ENCODE measurements around the gene MRTFA. TPM values are rescaled to one million over a fixed set of nuclear protein-coding genes. Genes with fewer than 3 reads are reported as not detected.
A peak's percentile ranks its signal among the peaks of the same experiment; 100 is the strongest.

MRTFA gene
- 41.5 TPM for polyA plus RNA-seq (2013, experiment 1 of 4)
- polyA plus RNA-seq (2013, experiment 2 of 4): 39.3 TPM
- polyA plus RNA-seq (2013, experiment 3 of 4): 28.7 TPM
- polyA plus RNA-seq (2013, experiment 4 of 4): 32.8 TPM

DNA sequence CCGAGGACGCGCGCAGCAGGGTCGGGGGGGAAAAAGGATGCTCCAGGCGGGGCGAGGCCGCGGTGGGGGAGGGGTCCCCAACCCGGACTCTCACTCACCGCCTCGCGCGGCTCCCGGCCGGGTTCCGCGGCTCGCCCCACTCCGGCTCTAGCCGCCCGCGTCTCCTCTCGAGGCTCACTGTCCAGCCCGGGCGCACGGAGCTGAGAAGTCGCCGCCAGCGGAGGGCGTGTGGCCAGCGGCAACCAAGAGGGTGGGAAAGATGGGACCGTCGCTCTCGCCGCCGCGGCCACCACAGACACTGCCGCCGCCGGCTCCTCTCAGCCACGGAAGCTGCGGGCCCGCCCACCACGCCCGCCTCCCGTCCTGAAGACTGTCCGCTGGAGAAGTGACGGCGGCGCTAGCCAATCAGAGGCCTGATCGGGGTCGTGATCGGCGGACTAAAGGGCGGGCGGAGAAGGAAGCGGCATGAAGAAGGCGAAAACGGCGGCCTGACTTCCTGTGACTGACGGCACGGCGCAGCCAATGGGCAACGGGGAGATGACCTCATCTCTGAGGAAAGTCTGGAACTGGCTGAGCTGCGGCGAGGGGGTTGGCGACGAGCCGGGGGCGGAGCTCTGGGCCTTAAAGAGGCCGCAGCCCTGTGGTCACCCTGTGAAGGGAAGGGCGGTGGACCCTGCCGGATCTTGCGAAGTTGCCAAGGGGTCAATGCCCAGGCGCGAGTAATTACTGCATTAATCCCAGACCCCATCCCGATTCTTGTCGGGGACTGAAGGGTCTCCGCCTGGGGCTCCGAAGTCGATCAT is at the start of gene MRTFA:
Gene MRTFA (minus strand): TSS at position 340 of the 803 bp plus-strand sequence.
- Histone ChIP-seq H3K4me1 (ENCODE audit: control insufficient read depth, insufficient read depth, low read length) (peaks cover 9% of the 10 kb centered on the region), H3K9me3 (ENCODE audit: control insufficient read depth, low read length) (no peaks in the 10 kb centered on the region), H3K27me3 (ENCODE audit: control insufficient read depth, insufficient read depth, low read length, poor library complexity, severe bottlenecking) (no peaks in the 10 kb centered on the region), H3K36me3 (ENCODE audit: control insufficient read depth, insufficient read depth, low read length) (no peaks in the 10 kb centered on the region), H3K27ac (ENCODE audit: insufficient read depth, low read depth, low read length, poor library complexity, severe bottlenecking) (peak within 1 kb of the TSS; percentile 71), H3K4me3 (ENCODE audit: insufficient read depth, low read depth, low read length) (peak within 1 kb of the TSS; percentile 90)
- WGBS, 2 experiments: 0% methylated on average over 82 of the region's 82 CpGs

DNA sequence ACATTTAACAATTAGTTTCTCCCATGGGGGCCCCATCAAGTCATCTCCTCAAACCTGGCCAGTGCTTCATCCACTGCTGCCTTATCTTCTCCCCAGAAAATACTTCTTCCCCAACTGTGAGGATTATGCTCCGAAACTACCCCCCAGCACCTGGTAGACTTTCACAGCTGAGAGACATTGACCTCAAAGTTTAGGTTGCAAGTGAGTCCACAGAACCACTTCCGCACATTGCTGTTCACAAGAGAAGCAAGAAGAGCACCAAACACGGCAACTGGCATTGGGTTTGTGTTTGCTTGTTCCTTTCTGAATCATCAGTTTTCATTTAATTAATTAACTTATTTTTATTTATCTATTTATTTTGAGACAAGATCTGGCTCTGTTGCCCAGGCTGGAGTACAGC is 48.9 kb upstream of the MRTFA start:
- WGBS, 2 experiments: 92 to 94% methylated on average over 3 of the region's 3 CpGs
- Histone ChIP-seq H3K9me3 (ENCODE audit: control insufficient read depth, low read length) (no peaks in the 10 kb centered on the region), H3K4me1 (ENCODE audit: control insufficient read depth, insufficient read depth, low read length) (peaks cover 20% of the 10 kb centered on the region), H3K36me3 (ENCODE audit: control insufficient read depth, insufficient read depth, low read length) (no peaks in the 10 kb centered on the region), H3K4me3 (ENCODE audit: insufficient read depth, low read depth, low read length) (no peak overlapping the region), H3K27me3 (ENCODE audit: control insufficient read depth, insufficient read depth, low read length, poor library complexity, severe bottlenecking) (no peaks in the 10 kb centered on the region), H3K27ac (ENCODE audit: insufficient read depth, low read depth, low read length, poor library complexity, severe bottlenecking) (no peak overlapping the region)

DNA sequence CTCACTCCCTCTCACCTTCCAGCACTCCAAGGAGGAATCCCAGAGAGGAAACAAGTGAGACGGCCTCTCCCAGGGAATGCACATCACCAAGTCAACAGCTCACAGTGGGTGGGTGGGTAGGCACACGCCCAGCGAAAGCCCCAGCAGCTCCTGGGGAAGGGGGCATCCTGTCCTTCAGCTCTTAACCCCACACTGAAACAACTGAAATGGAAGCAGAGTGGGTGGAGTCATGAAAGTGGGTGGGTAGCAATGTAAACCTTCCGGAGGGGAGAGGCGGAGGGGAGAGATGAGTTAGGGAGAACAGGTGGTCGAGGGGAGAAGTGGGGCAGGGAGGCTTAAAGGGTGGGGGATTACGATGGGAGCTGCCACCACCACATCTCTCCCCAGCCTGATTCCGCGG is 48.2 kb upstream of the MRTFA start:
- H3K4me3 ChIP-seq (ENCODE audit: insufficient read depth, low read depth, low read length): no peak overlapping the region
- WGBS, 2 experiments: 7 to 15% methylated on average over 9 of the region's 9 CpGs

DNA sequence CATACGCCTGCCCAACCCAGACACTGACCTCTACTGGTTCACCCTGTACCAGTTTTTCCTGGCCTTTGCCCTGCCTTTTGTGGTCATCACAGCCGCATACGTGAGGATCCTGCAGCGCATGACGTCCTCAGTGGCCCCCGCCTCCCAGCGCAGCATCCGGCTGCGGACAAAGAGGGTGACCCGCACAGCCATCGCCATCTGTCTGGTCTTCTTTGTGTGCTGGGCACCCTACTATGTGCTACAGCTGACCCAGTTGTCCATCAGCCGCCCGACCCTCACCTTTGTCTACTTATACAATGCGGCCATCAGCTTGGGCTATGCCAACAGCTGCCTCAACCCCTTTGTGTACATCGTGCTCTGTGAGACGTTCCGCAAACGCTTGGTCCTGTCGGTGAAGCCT is 44.9 kb upstream of the MRTFA start:
- peaks cover 34% of the 10 kb centered on the region for H3K4me1 ChIP-seq (ENCODE audit: control insufficient read depth, insufficient read depth, low read length)
- H3K27me3 ChIP-seq (ENCODE audit: control insufficient read depth, insufficient read depth, low read length, poor library complexity, severe bottlenecking): no peaks in the 10 kb centered on the region
- no peaks in the 10 kb centered on the region for H3K36me3 ChIP-seq (ENCODE audit: control insufficient read depth, insufficient read depth, low read length)
- H3K4me3 ChIP-seq (ENCODE audit: insufficient read depth, low read depth, low read length): no peak overlapping the region
- no peak overlapping the region for H3K27ac ChIP-seq (ENCODE audit: insufficient read depth, low read depth, low read length, poor library complexity, severe bottlenecking)
- 93 to 94% methylated on average over 19 of the region's 19 CpGs for WGBS, 2 experiments
- no peaks in the 10 kb centered on the region for H3K9me3 ChIP-seq (ENCODE audit: control insufficient read depth, low read length)

More for the DNA sequence above, 48.2 kb upstream of the MRTFA start:
- Histone ChIP-seq H3K27me3 (ENCODE audit: control insufficient read depth, insufficient read depth, low read length, poor library complexity, severe bottlenecking) (no peaks in the 10 kb centered on the region), H3K27ac (ENCODE audit: insufficient read depth, low read depth, low read length, poor library complexity, severe bottlenecking) (no peak overlapping the region), H3K36me3 (ENCODE audit: control insufficient read depth, insufficient read depth, low read length) (no peaks in the 10 kb centered on the region), H3K4me1 (ENCODE audit: control insufficient read depth, insufficient read depth, low read length) (peaks cover 26% of the 10 kb centered on the region), H3K9me3 (ENCODE audit: control insufficient read depth, low read length) (no peaks in the 10 kb centered on the region)

DNA sequence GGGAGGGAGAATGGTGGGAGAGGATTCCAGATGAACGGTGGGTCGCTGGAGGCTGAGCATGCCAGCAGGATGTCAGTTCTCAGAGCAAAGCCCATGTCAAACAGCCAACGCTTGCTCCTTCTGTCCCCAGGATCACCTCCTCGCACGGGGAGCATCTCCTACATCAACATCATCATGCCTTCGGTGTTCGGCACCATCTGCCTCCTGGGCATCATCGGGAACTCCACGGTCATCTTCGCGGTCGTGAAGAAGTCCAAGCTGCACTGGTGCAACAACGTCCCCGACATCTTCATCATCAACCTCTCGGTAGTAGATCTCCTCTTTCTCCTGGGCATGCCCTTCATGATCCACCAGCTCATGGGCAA is 44.3 kb upstream of the MRTFA start:
- H3K4me3 ChIP-seq (ENCODE audit: insufficient read depth, low read depth, low read length): no peak overlapping the region
- H3K9me3 ChIP-seq (ENCODE audit: control insufficient read depth, low read length): no peaks in the 10 kb centered on the region
- H3K27ac ChIP-seq (ENCODE audit: insufficient read depth, low read depth, low read length, poor library complexity, severe bottlenecking): no peak overlapping the region
- H3K27me3 ChIP-seq (ENCODE audit: control insufficient read depth, insufficient read depth, low read length, poor library complexity, severe bottlenecking): no peaks in the 10 kb centered on the region
- peaks cover 34% of the 10 kb centered on the region for H3K4me1 ChIP-seq (ENCODE audit: control insufficient read depth, insufficient read depth, low read length)
- no peaks in the 10 kb centered on the region for H3K36me3 ChIP-seq (ENCODE audit: control insufficient read depth, insufficient read depth, low read length)
- 94% methylated on average over 15 of the region's 15 CpGs for WGBS, 2 experiments

DNA sequence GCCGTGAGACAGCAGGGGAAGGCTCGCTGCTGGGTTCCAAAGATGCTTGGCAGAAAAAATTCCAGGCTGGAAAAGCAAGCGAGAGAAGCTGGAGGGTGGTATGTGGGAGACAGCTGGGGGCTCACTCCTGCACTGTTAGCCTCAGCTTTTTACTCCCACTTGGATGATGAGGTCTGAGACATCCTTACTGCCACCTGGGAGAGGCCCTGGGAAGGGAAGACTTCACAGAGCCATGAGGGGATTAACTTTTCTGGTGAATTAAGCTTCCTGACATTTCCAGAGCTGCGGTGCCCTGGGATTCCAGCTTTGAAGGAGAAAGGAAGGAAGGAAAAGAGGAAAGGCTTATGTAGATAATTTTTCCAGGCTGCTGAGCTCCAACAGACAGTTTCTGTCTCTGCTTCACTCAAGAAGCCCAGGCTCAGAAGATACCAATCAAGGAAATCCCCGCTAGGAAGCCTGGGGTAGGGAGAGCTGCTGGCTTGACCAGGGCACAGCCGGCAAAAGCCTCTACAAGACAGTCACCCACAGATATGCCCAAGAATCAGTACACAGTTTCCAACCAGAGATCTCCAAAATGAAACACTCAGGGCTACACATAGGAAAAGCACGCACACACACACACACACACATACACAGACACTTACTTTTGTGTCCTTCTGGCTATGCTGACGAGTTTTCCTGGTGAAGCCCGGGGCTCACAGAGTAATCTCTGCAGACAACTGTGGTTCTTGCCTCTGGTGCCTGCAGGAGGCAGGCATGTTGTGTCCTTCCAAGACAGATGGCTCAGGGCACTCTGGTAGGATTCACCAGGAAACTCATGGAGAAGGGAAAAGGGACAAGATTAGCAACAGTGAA is 43.7 kb upstream of the MRTFA start:
- Histone ChIP-seq H3K4me1 (ENCODE audit: control insufficient read depth, insufficient read depth, low read length) (peaks cover 34% of the 10 kb centered on the region), H3K27ac (ENCODE audit: insufficient read depth, low read depth, low read length, poor library complexity, severe bottlenecking) (peak overlapping the region; percentile 31), H3K27me3 (ENCODE audit: control insufficient read depth, insufficient read depth, low read length, poor library complexity, severe bottlenecking) (no peaks in the 10 kb centered on the region), H3K9me3 (ENCODE audit: control insufficient read depth, low read length) (no peaks in the 10 kb centered on the region), H3K4me3 (ENCODE audit: insufficient read depth, low read depth, low read length) (peak overlapping the region; percentile 3), H3K36me3 (ENCODE audit: control insufficient read depth, insufficient read depth, low read length) (no peaks in the 10 kb centered on the region)
- 48 to 51% methylated on average over 9 of the region's 9 CpGs for WGBS, 2 experiments

DNA sequence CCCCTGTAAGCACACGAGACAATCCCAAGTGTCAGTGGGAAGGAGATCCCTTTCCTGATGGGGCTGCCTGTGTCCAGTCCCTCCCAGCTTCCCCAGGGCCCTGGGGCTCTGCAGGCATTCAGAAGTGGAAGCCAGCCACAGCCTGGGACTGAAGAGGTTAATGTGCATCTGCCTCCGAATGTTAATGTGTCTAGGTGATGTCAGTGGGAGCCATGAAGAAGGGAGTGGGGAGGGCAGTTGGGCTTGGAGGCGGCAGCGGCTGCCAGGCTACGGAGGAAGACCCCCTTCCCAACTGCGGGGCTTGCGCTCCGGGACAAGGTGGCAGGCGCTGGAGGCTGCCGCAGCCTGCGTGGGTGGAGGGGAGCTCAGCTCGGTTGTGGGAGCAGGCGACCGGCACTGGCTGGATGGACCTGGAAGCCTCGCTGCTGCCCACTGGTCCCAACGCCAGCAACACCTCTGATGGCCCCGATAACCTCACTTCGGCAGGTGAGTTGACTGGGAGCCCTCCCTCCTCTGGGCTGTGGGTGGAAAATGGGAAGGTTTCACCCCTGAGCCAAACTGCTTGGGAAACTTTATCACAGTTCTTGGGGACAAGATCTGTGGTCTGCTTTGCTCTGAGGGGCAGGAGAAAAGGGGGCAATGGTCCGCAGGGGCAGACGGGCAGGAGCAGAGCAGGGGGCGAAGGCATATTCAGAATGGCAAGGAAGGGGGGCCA is 42.9 kb upstream of the MRTFA start, which contains the start of gene MCHR1:
Gene MCHR1 (plus strand): TSS at position 236 of the 715 bp plus-strand sequence. CDS start 169 bp downstream, at position 405.
- H3K36me3 ChIP-seq (ENCODE audit: control insufficient read depth, insufficient read depth, low read length): no peaks in the 10 kb centered on the region
- peak within 1 kb of the TSS; percentile 31 for H3K27ac ChIP-seq (ENCODE audit: insufficient read depth, low read depth, low read length, poor library complexity, severe bottlenecking)
- H3K27me3 ChIP-seq (ENCODE audit: control insufficient read depth, insufficient read depth, low read length, poor library complexity, severe bottlenecking): no peaks in the 10 kb centered on the region
- H3K4me1 ChIP-seq (ENCODE audit: control insufficient read depth, insufficient read depth, low read length): peaks cover 34% of the 10 kb centered on the region
- peak within 1 kb of the TSS; percentile 3 for H3K4me3 ChIP-seq (ENCODE audit: insufficient read depth, low read depth, low read length)
- 17 to 27% methylated on average over 21 of the region's 21 CpGs for WGBS, 2 experiments
- H3K9me3 ChIP-seq (ENCODE audit: control insufficient read depth, low read length): no peaks in the 10 kb centered on the region

DNA sequence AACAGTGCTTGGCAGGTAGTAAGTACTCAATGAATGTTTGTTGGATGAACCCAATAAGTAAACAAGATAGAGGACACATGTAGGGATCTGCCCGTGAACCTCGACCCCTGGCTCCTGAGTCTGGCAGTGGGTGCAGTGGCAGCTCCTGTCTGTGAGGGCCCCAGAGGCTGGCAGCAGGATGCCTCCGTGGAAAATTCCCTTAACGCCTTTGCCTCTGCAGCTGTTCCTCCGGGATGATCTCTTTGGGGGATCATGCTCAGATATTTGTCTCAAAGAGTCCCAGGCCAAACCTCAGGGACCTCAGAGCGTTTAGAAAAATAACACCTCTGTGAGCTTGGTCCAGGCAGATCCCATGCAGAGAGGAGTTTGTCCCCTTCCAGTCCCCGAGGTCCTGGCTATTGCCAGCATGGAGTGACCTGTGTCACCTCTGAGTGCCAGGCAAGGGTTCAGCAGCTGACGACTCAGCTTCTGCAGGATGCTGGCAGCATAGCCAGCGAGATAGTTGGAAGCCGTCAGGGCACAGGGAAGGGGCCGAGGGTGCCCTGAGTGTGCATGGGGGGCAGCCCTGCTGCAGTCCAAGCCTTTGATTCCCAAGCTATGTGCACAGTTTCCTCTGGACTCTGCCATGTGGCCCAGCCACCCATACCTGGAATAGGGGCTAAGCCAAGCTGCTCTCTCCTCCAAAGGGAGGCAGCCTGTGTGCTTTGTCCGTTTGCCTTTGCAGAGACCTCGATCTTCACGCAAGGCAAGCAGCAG is 42.2 kb upstream of the MRTFA start:
- Histone ChIP-seq H3K27ac (ENCODE audit: insufficient read depth, low read depth, low read length, poor library complexity, severe bottlenecking) (no peak overlapping the region), H3K36me3 (ENCODE audit: control insufficient read depth, insufficient read depth, low read length) (no peaks in the 10 kb centered on the region), H3K9me3 (ENCODE audit: control insufficient read depth, low read length) (no peaks in the 10 kb centered on the region), H3K4me1 (ENCODE audit: control insufficient read depth, insufficient read depth, low read length) (peaks cover 34% of the 10 kb centered on the region), H3K27me3 (ENCODE audit: control insufficient read depth, insufficient read depth, low read length, poor library complexity, severe bottlenecking) (no peaks in the 10 kb centered on the region), H3K4me3 (ENCODE audit: insufficient read depth, low read depth, low read length) (peak overlapping the region; percentile 3)
- WGBS, 2 experiments: 75% methylated on average over 14 of the region's 14 CpGs

DNA sequence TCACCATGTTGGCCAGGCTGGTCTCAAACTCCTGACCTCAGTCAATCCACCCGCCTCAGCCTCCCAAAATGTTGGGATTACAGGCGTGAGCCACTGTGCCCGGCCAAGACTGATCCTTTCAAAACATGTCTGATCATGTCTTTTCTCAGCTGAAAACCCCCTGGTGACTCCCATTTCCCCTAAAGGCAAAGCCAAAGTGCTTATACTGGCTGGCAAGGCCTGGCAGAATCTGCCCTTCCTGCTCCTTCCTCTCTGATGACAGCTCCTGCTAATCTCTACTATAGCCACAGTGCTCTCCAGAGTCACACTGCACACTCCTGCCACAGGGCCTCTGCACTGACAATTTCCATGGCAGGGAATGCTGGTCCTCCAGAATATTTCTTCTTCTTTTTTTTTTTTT is 40.1 kb upstream of the MRTFA start:
- Histone ChIP-seq H3K9me3 (ENCODE audit: control insufficient read depth, low read length) (no peaks in the 10 kb centered on the region), H3K4me3 (ENCODE audit: insufficient read depth, low read depth, low read length) (no peak overlapping the region), H3K36me3 (ENCODE audit: control insufficient read depth, insufficient read depth, low read length) (no peaks in the 10 kb centered on the region), H3K27me3 (ENCODE audit: control insufficient read depth, insufficient read depth, low read length, poor library complexity, severe bottlenecking) (no peaks in the 10 kb centered on the region), H3K27ac (ENCODE audit: insufficient read depth, low read depth, low read length, poor library complexity, severe bottlenecking) (no peak overlapping the region), H3K4me1 (ENCODE audit: control insufficient read depth, insufficient read depth, low read length) (peaks cover 22% of the 10 kb centered on the region)
- 90 to 95% methylated on average over 3 of the region's 3 CpGs for WGBS, 2 experiments

All from ectodermal cell (in vitro differentiated cells).